Neural progenitor cell (in vitro differentiated cells): ENCODE results near the gene RAB35.

ENCODE experiments used
- CTCF ChIP-seq: fragments of 200-600 bp; sonication (generic); IDR thresholded peaks from 2 replicates; pipeline ENCODE4 v1.5.1; 2017; ENCODE audit warnings: antibody characterized with exemption, mild to moderate bottlenecking
- EZH2 ChIP-seq: fragments of 200-600 bp; sonication (generic); IDR thresholded peaks from 2 replicates; pipeline ENCODE4 v1.6.1; 2017; ENCODE audit warnings: antibody characterized with exemption, mild to moderate bottlenecking, moderate library complexity
- EZH2phosphoT487 ChIP-seq: fragments of 200-600 bp; sonication (generic); IDR thresholded peaks from 2 replicates; pipeline ENCODE4 v1.6.1; 2017; ENCODE audit warnings: antibody characterized with exemption

- TF ChIP-seq CTCF (no peak), EZH2phosphoT487 (no peak), EZH2 (no peak)
Observed at GRCh38 chr12:120126635-120127005, 10.1 kb upstream of the RAB35 start.
